Measurements from ENCODE around the gene MROH7.

- TF ChIP-seq POLR2A (IDR thresholded peaks at IDR 0.05; ENCODE audit: low read length) (no peak), GATA1 (IDR thresholded peaks at IDR 0.05; ENCODE audit: low read depth, low read length) (no peak)
Measured at GRCh38 chr1:54678776-54679643, 37.4 kb downstream of the MROH7 start.
